Stimulated activated CD8-positive, alpha-beta memory T cell treated with anti-CD3 and anti-CD28 coated beads, Interleukin-12 subunit alpha, Interleukin-12 subunit beta, amount 100 ng/mL, for 1 hour (primary cell): ENCODE measurements around the gene ELFN1.

Source experiments
- DNase-seq: peaks from one replicate; pipeline ENCODE4 v3.0.0-alpha.2; 2020; ENCODE audit warnings: low read depth

The ELFN1 gene

DNA sequence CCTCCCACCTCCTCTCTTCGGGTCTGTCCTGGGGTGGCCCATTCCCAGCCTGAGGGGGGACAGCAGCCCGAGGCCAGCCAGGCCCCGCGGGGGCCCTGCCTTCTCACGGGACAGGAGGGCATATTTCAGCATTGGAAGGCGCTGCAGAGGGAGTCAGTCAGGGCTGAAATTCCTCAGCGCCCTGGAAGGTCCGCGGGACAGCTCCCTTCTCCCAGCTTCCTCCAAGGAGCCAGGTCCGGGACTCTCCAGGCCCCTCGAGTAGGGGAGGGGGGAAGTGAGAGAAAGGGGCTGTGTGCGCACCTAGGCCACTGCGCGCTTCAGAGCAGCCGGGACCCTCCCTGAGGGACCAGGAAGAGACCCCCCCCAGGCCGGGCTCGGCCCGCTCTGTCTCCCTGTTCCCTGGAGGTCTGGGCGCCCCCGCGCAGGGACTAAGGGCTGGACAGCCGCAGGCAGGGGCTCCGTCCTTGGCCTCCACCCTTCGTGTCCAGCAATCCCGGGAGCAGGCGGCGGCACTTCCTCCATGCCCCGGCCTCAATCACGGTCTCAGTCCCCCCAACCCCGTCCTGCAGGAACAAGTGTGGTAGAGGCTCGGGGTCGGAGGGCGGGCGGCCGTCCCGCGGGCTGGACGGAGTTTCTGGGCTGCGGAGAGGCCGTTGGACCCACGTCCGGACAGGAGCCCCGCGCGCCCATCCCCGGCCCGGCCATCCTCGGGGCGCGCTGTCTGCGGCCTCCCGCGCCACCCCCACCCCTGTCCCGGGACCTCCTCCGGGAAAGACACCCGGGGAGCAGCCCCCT lies 6.0 kb upstream of the ELFN1 start:
- no peak for DNase-seq

DNA sequence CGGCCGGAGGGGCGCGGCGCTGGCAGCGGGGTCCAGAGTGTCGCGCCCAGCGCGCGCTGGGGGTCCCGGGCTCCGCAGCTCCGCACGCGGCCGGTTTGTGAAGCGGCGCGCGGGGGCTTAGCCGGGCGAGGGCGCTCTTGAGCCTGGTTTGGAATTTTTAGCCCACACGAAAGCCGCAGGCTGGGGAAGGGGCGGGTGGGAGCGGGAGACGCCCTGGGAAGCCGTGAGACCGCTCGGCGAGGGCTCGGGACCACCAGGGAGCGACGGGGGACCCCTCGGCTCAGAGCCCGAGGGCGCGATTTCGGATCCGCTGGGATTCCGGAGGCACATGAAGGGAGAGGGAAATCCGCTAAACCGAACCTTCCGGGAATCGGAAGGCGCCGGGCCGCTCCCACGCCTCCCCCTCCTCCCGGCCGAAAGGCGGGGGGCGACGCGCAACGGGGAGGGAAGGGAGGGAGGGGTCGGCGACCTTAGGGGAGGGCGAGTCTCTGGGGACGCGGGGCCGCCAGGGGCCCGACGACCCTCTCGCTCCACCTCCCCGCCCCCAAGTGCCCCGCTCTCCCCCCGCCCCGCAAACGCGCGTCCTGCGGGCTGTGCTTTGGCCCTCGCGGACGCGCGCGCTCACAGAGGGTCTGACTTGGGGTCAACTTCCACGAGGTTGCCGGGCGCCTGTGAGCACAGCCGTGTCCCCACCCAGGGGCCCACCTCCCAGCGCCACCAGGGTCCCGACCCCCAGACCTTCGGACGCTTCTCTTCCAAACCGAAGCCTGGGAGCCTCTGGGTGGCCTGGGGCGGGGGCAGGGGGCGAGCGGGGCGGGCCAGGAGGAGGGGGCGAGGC lies 5.1 kb upstream of the ELFN1 start:
- DNase-seq, result peak; percentile 8

DNA sequence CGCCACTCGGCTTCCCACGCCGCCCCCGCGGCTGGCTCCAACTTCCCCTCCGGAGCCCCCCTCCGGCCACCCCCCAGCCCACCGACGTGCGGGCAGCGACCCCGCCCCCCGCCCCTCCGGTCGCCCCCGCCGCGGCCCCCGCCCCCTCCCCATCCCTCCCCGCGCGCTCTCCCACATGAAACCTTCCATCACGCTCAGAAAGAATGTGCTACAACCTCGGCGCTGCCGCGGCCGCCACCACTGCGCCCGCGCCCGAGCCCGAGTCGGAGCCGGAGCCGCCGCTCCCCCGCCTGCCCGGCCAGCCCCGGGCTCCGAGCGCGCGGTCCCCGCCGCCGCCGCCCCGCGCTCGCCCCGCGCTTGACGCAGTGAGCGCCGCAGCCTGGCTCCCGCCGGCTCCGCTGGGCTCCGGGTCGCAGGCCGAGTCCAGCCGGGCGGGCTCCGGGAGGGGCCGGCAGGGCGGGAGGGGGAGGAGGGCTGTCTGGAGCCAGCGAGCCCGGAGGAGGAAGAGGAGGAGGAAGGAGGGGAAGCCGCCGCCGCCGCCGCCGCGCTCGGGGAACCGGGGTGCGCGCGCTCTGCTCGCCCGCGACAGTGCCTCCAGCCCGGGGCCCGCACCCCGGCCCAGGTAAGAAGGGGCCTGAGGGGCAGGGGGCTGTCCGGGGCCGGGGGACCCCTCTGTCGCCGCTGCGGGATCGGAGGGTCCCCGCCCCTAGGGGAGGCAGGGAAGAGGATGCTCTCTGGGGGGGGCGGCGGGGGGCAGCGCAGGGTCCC lies 4.3 kb upstream of the ELFN1 start:
- no peak for DNase-seq

DNA sequence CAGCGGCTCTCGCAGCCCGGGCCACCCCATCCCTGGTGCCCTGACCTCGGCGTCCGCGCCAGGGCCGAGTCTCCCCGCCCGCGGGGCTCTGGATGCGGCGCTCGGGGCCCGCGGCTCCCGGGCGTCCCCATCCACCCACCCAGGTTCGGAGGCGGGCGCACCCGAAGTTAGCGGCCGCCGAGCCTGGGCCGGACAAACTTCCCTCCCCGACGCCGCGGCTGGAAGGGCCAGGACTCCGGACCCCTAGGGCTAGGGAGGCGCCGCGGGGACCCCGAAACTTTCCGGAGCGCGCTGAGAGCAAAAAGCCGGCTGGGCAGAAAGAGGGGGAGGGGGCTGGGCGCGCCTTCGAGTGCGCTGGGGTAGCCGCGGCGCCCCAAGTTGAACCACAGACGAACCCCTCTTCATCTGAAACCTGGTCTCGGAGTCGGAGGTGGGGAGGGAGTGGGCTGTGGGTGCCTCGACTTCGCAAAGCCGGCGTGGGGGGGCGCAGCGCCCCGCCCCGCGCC lies 3.7 kb upstream of the ELFN1 start:
- DNase-seq, result no peak

DNA sequence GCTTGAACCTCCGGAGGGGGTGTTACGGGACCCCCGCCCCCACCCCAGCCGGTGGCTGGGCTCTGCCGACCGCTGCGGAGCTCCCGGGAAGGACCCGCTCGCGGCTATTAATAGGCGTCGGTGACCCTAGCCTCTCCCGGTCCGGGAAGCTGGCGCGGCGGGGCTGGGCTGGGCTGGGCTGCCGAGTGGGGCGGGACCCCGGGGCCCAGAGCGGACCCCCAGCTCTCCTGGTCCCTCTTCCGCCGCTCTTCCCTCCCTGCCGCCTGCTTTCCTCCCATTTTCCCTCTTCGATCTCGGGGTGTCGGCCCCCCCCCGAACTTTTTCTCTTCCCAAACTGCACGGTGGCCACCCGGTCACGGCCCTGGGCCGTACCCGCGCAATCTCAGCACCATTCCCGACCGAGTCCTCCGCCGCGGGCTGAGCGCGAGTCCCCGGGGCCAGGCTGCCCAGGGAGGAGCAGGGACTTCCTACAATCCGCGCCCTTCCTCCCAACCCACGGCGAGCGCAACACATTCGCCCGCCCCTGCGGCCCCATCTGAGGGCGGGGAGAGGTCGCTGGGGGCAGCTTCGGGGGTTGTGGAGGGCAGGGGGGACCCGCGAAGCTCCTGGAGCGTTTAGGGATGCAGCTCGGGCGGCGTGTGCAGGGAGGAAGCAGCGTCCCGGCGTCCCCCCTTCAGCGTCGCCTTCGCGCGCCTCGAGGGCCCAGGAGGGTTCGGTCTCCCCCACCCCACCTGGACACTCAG lies 3.1 kb upstream of the ELFN1 start:
- no peak for DNase-seq

DNA sequence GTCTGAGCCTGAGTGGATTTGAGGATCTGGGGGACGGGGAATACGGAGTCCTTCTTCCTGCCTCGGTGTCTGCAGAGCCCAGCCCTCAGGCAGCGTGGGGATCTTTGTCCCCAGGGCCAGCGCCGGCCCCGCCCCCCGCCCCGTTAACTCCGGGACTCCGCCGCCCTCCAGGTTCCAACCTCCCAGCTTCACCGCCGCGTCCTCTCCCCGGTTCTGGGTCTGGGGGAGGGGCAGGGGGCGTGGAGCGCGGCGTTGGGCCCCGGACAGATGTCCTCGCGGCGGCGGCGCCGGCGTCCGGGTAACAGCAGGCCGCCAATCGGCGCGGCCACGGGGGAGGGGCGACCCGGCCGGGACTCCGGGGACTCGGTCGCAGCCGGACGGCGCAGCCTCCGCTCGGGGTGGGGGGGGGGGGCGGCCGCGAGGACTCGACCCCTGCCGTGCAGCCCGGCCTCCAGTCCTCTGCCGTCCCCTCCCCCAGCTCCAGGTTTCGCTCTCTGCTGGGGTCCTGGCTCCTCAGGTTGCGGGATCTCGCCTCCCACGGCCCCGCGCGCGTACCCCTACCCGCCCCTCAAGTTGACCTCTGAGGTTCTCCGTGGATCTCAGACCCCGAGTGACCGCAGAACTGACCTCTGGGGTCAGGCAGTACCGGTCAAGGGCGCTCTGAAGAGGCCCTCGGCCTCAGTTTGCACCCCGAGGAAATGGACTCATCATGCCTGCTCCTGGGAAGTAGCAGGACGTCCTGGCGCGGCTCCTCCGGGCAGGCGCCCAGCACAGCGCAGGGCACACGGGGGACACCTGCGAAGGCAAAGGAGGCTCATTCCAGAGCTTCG lies 2.3 kb upstream of the ELFN1 start:
- no peak for DNase-seq

DNA sequence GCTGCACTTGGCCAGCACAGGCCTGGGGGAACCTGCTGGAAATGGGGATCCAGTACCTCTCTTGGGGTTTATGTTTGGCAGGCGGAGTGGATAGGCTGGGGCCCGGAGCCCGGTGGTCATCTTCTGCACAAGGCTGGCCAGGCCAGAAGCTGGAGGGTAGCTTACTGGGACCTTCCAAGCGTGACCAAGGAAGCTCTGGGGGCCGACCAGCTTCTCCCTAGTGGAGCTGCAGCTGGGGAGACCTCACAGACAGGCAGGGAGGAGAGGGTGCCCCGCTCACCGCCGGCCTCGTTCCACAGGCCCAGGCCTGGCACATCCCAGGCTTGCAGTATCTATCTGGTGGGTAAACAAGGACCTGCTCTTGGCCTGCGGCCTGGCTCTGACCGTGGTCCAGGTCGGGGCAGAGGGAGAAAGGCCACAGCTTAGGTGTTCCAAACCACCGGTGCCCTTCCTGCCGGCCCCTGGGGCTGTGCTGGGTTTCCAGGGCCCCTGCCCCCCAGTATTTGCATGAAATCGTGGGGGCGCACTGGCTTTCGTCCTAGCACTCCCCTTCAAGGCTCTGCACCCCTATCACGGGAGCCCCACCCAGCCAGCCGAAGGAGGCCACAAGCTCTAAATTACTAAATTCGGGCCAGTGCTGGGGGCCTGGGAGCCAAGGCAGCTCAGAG lies 1.5 kb upstream of the ELFN1 start:
- no peak for DNase-seq

DNA sequence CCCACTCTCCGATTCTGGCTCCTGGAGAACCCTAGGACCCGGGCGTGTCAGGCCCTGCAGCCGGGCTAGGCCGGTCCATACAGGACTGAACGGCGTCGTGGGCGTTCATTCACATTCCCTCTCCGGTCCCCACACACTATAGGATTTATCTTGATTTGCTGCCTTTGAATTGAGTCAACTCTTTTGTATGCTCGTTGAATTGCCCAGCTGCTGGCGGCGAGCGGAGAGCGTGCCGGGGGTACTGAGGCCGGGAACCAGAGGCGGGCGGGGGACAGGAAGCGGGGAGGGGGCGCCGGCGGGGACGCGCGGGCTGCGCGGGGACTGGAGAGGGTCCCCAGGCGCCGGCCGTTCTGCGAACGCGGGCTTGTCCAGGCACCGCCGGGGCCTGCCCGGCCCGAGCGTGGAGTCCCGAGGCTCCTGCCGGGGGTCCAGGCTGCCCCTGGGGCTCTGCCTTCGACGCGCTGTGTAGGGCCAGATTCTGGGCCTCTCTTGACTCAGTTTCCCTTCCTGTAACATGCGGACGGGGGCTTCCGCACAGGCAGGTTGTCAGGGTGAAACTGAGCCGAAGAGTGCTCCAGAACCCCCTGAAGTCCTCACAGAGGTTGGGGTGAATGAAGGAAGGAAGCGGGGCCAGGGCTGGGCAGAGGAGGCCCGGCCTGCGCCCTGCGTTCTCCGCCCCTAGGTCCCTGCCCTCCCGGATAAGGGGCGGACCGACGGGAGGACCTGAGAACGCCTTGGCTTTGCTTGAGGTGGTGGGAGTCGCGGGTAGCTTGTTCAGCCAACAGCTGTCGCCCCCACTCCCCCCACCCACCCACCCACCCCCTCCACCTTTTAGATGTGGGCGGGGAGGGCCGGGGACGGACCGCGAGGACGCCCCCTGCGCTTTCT lies 769 bp upstream of the ELFN1 start:
- DNase-seq, result no peak

DNA sequence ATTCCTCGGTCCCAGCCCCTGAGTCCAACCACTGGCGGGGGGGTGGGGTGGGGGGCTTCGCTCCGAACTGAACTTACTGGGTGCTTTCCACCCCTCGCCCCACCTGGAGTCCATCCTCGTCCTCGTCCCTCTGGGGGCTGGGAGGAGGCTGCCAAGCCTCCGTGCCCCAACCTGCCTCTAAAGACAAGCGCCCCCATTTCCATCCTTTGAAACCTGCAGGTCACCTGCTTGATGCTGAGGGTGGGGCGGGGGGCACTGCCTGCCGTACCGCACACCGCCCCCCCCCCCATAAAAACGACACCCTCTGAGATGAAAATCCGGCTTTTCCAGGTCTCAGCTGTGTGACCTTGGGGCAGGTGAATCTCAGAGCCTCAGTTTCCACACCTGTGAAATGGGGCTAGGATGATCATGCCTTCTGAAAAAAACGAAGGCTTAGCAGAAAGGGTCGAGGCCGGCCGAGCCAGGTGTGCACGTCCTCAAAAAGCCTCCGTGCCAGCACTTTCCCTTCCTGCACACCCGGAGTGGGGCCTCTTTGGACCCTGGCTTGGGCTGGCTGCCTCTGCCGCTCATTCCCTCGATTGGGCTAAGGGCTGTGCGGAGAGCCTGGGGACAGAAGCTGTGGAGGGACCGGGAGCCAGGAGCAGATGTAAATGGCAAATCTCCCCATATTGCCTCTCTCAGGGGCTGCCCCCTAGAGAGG lies 967 bp downstream of the ELFN1 start:
- DNase-seq, result no peak

DNA sequence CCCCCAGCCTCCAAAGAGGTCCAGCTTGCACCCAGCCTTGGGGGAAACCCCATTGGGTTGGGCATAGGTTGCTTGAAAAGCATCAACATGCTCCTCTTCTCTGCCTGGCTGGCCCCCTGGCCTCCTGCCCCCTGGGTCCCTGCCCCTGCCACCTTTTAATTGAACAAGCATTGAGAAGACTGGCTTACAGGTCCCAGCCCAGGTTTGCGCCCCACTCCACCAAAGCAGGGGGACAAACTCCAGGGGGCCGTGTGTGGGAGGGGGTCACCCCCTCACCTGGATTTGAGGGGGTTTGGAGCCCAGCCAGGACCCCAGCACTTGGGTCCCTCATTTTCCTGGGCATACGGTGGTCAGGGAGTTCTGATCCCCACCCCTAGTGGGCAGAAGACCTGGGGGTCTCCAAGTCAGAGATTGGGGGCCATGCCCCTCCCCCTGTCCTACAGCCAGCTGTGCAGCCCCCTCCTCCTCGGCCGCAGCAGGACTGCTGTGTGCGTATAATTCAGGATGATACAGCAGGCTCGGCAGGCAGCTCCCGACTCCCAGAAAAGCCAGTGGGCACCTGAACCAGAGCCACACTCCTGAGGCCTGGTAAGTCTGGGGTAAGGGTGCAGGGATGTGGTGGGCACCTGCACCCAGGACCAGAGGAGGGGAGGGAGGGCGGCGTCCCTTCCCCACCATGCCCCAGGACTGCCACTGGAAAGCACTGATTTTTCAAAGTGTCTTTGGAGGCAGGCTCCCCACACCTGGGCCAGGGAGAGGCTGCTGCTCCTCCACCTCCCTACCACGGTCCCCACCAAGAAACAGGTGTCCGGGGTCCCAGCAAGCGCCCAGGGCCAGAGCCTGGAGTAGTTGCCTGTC lies 1.7 kb downstream of the ELFN1 start:
- DNase-seq, result no peak

DNA sequence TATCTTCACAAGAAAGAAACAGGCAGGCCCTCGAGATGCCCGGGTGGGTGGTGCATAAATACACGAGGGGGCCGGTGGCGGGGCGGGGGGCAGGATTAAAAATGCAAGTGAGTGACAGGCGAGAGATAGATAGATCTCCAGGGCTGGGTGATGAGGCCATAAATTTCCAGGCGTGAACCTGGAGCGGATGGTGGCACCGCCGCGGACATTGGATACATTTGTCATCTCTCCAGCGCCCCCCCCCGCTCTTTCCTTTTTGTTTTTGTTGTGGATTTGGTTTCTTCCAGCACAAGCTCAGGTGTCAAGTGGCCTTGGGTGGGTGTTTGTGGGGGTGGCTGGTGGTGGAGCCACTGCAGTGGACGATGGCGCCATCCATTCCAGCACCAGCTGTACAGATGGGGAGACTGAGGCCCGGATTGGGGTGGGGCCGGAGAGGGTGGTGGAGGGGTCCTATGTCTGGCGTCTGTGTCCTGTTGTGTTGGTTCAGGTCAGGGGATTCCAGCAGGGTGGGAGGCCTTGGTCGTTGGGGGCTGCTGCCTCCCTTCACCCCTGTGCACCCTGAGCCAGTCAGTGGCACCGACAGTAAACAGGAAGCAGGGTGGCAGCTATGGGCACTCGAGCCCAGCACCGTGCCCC lies 2.9 kb downstream of the ELFN1 start:
- no peak for DNase-seq

DNA sequence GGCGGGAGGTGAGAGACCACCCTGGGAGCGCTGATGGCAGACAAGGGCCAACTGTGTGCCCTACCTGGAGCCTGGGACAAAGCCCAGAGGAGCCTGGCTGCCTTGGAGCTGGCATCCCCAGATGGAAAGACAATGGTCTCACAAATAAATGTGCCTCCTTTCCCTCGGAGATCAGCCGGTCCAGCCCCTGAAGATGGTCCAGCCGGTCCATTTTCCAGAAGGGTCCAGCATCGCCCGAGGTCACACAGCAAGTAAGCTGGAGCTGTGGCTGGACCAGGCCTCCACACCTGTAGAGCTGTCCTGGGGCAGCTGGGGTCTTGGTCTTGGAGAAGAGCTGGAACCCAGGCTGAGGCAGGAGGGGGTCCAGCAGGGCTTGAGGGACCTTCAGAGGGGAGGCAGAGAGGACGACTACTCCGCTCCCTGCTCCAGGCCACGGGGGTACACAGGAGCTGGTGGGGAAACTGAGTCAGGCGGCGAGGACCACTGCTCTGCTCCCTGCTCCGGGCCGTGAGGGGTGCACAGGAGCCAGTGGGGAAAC lies 3.6 kb downstream of the ELFN1 start:
- DNase-seq, result no peak

DNA sequence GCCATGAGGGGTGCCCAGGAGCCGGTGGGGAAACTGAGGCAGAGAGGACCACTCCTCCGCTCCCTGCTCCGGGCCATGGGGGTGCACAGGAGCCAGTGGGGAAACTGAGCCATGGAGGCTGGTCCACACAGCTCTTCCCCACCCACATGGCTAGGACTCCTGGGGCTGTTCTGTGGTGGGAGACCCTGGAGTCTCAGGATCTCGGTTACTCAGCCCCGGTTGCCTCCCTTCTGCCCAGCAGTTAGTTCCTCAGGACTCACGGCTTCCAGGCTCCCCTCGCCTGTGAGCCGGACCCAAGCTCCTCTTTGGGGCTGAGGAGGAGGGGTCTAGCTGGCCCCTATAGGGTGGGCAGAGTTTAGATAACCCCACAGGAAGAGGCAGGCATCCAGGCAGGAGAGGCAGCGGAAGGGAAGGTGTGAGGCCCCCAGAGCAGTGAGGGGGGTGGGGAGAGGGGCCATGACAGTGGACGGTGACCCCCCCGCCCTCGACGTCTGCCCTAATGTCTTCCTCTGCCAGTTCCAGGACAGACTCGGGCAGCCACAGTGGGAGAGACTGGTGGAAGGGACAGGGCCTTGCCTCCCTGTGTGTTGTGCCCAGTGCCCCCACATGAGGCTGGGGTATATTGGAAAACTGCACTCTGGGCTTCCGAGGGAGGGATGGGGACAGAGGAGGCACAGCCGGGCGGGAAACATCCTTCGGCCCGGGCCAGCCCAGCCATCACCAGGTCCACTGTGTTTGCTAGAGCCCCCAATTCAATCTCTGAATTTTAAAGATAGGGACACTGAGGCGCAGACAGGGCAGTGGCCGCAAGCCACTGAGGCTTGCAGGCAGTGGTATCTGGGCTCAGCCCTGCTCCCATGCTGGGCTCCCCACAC lies 4.3 kb downstream of the ELFN1 start:
- DNase-seq, result no peak

DNA sequence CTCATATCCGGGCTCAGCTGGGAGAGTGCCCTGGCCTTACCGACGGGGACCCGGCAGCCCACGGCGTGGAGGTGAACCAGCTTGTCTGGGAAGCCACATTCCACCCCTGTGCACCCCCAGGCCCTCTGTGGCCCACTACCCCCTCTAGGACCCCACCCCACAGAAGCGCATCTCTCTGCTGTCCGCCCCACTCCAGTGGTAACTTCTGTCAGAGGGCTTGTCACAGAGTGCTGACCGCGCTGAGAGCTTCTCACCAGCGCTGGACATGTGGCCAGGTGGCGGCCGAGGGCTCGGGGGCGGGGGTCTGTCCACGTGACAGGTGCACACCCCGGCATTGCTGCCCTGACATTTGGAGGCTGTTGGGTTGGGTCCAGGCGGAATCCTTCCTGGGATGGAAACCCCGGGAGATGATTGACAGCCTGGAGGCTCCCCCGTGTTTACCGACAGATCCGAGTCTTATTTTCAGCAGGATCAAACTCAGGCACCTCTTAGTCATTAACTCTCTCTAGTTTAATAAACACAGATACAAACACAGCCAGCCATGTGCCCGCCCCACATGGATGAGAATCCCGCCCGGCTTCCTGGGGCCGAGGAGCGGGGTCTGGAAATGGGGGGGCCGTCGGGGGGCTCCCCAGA lies 5.1 kb downstream of the ELFN1 start:
- no peak for DNase-seq
